Endothelial cell of coronary artery (primary cell): Measurements from ENCODE around the gene PLPP3. TPM values are rescaled to one million over a fixed set of nuclear protein-coding genes. Genes with fewer than 3 reads are reported as not detected.

Source experiments
- total RNA-seq: library from RNA; depleted of rRNA; stranded (reverse); fragments of >200 nt; gene quantifications from 2 replicates; pipeline ENCODE4 v1.2.3, GENCODE V29; 2014

Gene PLPP3
- 17.1 and 58.2 TPM in 2 replicates for total RNA-seq

GRCh38 chr1:56578963-56579875 lies at the start of gene PLPP3:
PLPP3 (minus strand) TSS chr1:56579563; CDS start chr1:56579016, 547 bp downstream.

Other genes with a start within 250 kb of the PLPP3 start
- gene PRKAA2, start 65.8 kb upstream of the PLPP3 start, total RNA-seq = 3.0 and 3.1 TPM in 2 replicates
- gene FYB2, start 239.8 kb upstream of the PLPP3 start, total RNA-seq = not detected in 2 replicates